T-helper 1 cell treated with Interleukin-12 subunit alpha and Interleukin-12 subunit beta and Interleukin-4 antibody, amounts not matched to agents 30 μg/mL and 1 μg/mL, for 36 hours (primary cell): ENCODE measurements around the gene WDR89.
"Not testable (repeated sequence)": the region's sequence is repeated elsewhere in the genome, so short reads cannot be mapped to it uniquely, and the experiment has no call there.

Experiments
- H3K27ac Mint-ChIP-seq: one replicate; pipeline ENCODE4 v1.8.0; 2021; ENCODE audit warnings: mild to moderate bottlenecking, mixed read lengths
- H3K27me3 Mint-ChIP-seq: one replicate; pipeline ENCODE4 v1.8.0; 2021; ENCODE audit warnings: low read depth, mixed read lengths
- H3K36me3 Mint-ChIP-seq: one replicate; pipeline ENCODE4 v1.8.0; 2021; ENCODE audit warnings: low read depth, mixed read lengths
- H3K4me1 Mint-ChIP-seq: one replicate; pipeline ENCODE4 v1.8.0; 2021; ENCODE audit warnings: low read depth, mixed read lengths
- H3K4me3 Mint-ChIP-seq: one replicate; pipeline ENCODE4 v1.8.0; 2021; ENCODE audit warnings: mild to moderate bottlenecking, moderate library complexity, mixed read lengths
- H3K9me3 Mint-ChIP-seq: one replicate; pipeline ENCODE4 v1.8.0; 2021; ENCODE audit warnings: mixed read lengths

The WDR89 gene

GRCh38 chr14:63596998-63597658, 44.5 kb downstream of the WDR89 start:
- no peaks in the 10 kb centered on the region for H3K27me3 Mint-ChIP-seq
- H3K27ac Mint-ChIP-seq, result no peak overlapping the region
- H3K9me3 Mint-ChIP-seq, result peaks cover 36% of the 10 kb centered on the region
- no peak overlapping the region for H3K4me3 Mint-ChIP-seq
- peaks cover 1% of the 10 kb centered on the region for H3K4me1 Mint-ChIP-seq
- peaks cover 51% of the 10 kb centered on the region for H3K36me3 Mint-ChIP-seq

GRCh38 chr14:63594455-63595372, 47.0 kb downstream of the WDR89 start:
- H3K27ac Mint-ChIP-seq, result no peak overlapping the region
- no peak overlapping the region for H3K4me3 Mint-ChIP-seq
- H3K36me3 Mint-ChIP-seq, result peaks cover 42% of the 10 kb centered on the region
- H3K9me3 Mint-ChIP-seq, result peaks cover 36% of the 10 kb centered on the region
- no peaks in the 10 kb centered on the region for H3K27me3 Mint-ChIP-seq
- peaks cover 1% of the 10 kb centered on the region for H3K4me1 Mint-ChIP-seq

GRCh38 chr14:63583046-63583445, 58.6 kb downstream of the WDR89 start:
- not testable (repeated sequence) for H3K4me3 Mint-ChIP-seq, H3K36me3 Mint-ChIP-seq, H3K4me1 Mint-ChIP-seq, H3K9me3 Mint-ChIP-seq, H3K27me3 Mint-ChIP-seq, H3K27ac Mint-ChIP-seq

- H3K4me1 Mint-ChIP-seq, result no peaks in the 10 kb centered on the region
- H3K9me3 Mint-ChIP-seq, result no peaks in the 10 kb centered on the region
- no peak overlapping the region for H3K4me3 Mint-ChIP-seq
- H3K36me3 Mint-ChIP-seq, result no peaks in the 10 kb centered on the region
- no peak overlapping the region for H3K27ac Mint-ChIP-seq
- H3K27me3 Mint-ChIP-seq, result no peaks in the 10 kb centered on the region
Observed at GRCh38 chr14:63581491-63581890, 60.2 kb downstream of the WDR89 start.

GRCh38 chr14:63578300-63578699, 63.4 kb downstream of the WDR89 start:
- Mint-ChIP-seq H3K27me3 (no peaks in the 10 kb centered on the region), H3K4me1 (no peaks in the 10 kb centered on the region), H3K9me3 (no peaks in the 10 kb centered on the region), H3K36me3 (no peaks in the 10 kb centered on the region), H3K27ac (no peak overlapping the region), H3K4me3 (no peak overlapping the region)

GRCh38 chr14:63573581-63573980, 68.1 kb downstream of the WDR89 start:
- Mint-ChIP-seq H3K9me3 (no peaks in the 10 kb centered on the region), H3K27me3 (peaks cover 3% of the 10 kb centered on the region), H3K36me3 (no peaks in the 10 kb centered on the region), H3K4me3 (no peak overlapping the region), H3K4me1 (no peaks in the 10 kb centered on the region), H3K27ac (no peak overlapping the region)

GRCh38 chr14:63565448-63565847, 76.2 kb downstream of the WDR89 start:
- Mint-ChIP-seq H3K9me3 (no peaks in the 10 kb centered on the region), H3K27me3 (peaks cover 7% of the 10 kb centered on the region), H3K27ac (no peak overlapping the region), H3K4me1 (no peaks in the 10 kb centered on the region), H3K36me3 (no peaks in the 10 kb centered on the region), H3K4me3 (no peak overlapping the region)

GRCh38 chr14:63564318-63564717, 77.4 kb downstream of the WDR89 start:
- no peak overlapping the region for H3K4me3 Mint-ChIP-seq
- no peaks in the 10 kb centered on the region for H3K4me1 Mint-ChIP-seq
- H3K9me3 Mint-ChIP-seq, result no peaks in the 10 kb centered on the region
- H3K36me3 Mint-ChIP-seq, result no peaks in the 10 kb centered on the region
- peaks cover 7% of the 10 kb centered on the region for H3K27me3 Mint-ChIP-seq
- H3K27ac Mint-ChIP-seq, result no peak overlapping the region

GRCh38 chr14:63563370-63564026, 78.2 kb downstream of the WDR89 start:
- H3K27me3 Mint-ChIP-seq, result peaks cover 7% of the 10 kb centered on the region
- no peaks in the 10 kb centered on the region for H3K9me3 Mint-ChIP-seq
- H3K36me3 Mint-ChIP-seq, result no peaks in the 10 kb centered on the region
- no peak overlapping the region for H3K4me3 Mint-ChIP-seq
- H3K27ac Mint-ChIP-seq, result no peak overlapping the region
- H3K4me1 Mint-ChIP-seq, result no peaks in the 10 kb centered on the region

GRCh38 chr14:63562405-63562804, 79.3 kb downstream of the WDR89 start:
- H3K4me3 Mint-ChIP-seq, result no peak overlapping the region
- H3K9me3 Mint-ChIP-seq, result no peaks in the 10 kb centered on the region
- H3K36me3 Mint-ChIP-seq, result no peaks in the 10 kb centered on the region
- no peak overlapping the region for H3K27ac Mint-ChIP-seq
- H3K27me3 Mint-ChIP-seq, result peaks cover 7% of the 10 kb centered on the region
- no peaks in the 10 kb centered on the region for H3K4me1 Mint-ChIP-seq

GRCh38 chr14:63555572-63555971, 86.1 kb downstream of the WDR89 start:
- Mint-ChIP-seq H3K36me3 (no peaks in the 10 kb centered on the region), H3K4me3 (no peak overlapping the region), H3K27me3 (no peaks in the 10 kb centered on the region), H3K27ac (no peak overlapping the region), H3K4me1 (peaks cover 3% of the 10 kb centered on the region), H3K9me3 (no peaks in the 10 kb centered on the region)

GRCh38 chr14:63551332-63551731, 90.3 kb downstream of the WDR89 start:
- H3K4me1 Mint-ChIP-seq, result peaks cover 5% of the 10 kb centered on the region
- no peaks in the 10 kb centered on the region for H3K9me3 Mint-ChIP-seq
- H3K36me3 Mint-ChIP-seq, result no peaks in the 10 kb centered on the region
- H3K27ac Mint-ChIP-seq, result no peak overlapping the region
- H3K4me3 Mint-ChIP-seq, result no peak overlapping the region
- peaks cover 7% of the 10 kb centered on the region for H3K27me3 Mint-ChIP-seq

- peaks cover 2% of the 10 kb centered on the region for H3K36me3 Mint-ChIP-seq
- no peak overlapping the region for H3K4me3 Mint-ChIP-seq
- H3K4me1 Mint-ChIP-seq, result peaks cover 13% of the 10 kb centered on the region
- peaks cover 7% of the 10 kb centered on the region for H3K27me3 Mint-ChIP-seq
- H3K9me3 Mint-ChIP-seq, result no peaks in the 10 kb centered on the region
- no peak overlapping the region for H3K27ac Mint-ChIP-seq
Observed at GRCh38 chr14:63547798-63548335, 93.8 kb downstream of the WDR89 start.
